ENCODE results near the gene TSPO2.

Gene TSPO2

DNA sequence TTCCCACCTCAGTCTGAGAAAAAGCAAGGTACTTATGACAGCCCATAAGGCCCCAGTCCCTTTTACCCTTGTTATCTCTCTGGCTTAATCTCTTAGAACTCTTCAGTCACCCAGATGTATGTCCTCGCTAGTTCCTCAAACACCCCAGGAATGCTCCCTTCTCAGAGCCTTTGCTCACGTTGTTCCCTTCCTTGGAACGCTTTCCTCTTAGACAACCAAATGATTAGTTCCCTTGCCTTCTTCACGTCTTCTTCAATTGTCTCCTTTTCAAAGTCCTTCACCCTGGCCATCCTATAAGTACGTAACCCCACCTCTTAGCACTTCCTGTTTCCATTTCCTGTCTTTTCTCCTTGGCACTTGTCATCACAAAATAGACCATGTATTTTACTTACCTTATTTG is 9.6 kb downstream of the TSPO2 start:
- DNase-seq = peak in 1 of 6 experiments; percentile 6

DNA sequence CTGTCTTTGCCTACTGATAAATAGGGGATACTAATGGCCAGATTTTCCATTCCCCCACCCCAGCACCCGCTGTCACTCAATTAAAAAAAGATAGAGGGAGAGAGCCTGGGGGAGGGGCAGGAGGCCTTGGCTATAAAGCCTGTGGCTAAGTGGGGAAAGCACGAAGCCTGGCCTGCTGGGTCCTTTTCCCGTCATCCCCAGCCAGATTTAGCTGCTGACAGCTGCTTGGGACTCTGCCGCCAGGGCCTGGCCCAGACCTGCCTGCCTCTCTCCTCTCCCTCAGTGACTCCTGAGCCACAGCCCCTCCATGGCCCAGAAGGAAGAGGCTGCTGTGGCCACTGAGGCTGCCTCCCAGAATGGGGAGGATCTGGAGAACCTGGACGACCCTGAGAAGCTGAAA is 10.8 kb downstream of the TSPO2 start, which contains the start of gene APOBEC2:
TSS of gene APOBEC2 (plus strand) at position 162 of the 400 bp plus-strand sequence. CDS start at position 308, 146 bp downstream.
- DNase-seq = no peak

DNA sequence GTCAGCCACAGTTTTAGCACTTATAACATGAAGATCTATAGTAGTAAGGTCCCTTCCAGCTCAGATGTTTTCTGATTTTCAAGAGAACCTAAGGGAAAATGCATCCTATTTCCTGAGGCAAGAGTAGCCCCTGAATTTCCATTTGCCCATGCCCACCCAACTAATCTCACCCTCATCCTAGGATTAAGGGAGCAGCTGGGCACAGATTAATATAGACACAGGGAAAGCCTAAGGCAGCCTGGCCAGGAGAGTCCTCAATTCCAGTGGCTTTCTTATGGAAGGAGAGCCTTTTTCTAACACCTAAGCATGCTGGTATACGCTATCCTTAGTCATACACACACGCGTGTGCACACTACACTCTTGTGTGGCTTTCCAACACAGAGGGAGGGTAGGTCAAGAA is 12.2 kb downstream of the TSPO2 start:
- DNase-seq = no peak

DNA sequence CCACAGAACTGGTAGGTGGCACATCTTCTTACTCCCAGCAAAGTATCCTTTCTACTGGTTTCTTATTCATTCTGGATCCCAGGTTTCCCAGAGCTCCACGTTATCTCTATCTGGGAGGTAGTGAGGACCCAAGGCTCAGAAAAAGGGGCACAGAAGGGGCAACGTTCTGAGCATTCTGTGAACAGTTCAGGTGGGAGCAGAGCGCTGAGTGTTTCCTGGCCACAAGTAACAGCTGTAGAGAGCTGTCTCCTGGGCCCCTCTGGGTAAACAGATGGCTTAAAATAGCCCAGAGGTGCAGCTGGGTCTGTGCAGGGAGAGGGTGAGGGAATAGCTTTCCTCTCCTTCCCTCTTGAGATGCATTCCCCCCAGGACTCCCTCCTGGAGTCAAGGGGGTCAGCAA is 12.9 kb downstream of the TSPO2 start:
- DNase-seq = no peak

DNA sequence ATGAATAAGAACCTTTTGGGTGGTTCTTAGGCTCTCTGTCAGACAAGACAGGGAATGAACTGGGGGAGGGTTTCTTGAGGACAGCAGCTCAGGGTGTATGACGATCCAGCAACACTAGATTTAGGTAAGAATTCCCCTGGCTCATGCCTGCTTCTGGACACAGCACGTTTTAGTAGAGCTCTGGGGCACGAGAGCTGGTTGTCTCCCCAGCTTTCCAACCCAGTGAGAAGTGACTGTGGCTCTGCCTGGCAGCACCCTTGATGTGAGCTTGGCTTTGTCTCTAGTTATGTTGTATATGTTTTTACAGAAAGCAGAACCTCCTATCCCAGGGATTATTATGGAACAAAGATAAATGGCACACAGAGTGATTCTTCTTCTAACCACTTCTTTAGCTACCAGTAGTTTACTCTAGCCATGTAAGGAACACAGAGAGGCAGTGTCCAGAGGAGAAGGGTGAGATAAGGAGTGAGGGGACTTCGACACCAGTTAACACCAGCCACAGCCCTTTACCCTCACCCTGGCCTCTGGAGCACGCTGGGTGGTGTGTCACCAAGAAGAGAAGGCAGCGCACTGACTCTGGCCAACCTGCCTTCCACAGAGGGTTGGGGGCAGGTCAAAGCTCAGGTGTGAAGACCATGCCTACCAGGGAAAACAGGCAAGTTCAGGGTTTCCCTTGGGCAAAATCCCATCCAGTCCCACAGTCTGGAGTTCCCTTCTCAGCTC is 14.7 kb downstream of the TSPO2 start:
- DNase-seq = no peak

DNA sequence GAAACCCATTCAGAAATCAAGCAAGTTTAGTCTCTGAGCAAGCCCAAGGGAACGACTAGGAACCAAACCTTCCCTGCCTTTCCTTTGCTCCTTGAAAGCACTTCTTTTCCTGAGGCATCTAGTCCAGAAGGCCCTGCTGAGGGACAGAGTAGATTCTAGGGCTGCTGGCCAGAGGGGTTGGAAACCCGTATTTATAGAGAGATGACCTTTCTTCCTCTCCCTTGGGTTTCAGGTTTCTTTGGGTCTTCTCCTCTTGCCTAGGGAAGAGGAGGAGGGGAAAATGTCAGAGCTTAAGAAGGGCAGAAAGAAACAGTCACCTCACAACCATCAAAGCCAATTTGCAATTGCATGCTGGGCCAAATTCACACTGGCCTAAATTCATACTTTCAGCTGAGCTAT is 16.5 kb downstream of the TSPO2 start:
- DNase-seq = no peak

DNA sequence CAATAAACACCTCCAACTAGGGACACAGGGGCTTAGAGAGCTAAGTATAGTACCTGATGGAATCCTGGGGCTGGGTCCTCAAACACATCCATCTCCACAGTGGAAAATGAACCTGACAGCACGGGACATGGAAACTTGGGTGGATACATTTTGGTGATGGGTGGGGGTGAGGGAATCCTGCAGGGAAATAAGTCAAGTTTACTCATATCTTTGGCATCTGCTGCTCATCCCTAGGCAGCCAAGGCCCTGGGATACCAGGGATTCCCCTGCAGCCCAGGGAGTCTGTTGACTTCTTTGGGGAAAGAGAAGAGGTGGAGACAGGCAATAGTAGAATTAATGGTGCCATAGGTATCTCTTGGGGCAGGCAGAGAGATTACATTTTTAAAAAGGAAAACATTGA is 17.3 kb downstream of the TSPO2 start:
- DNase-seq = no peak

DNA sequence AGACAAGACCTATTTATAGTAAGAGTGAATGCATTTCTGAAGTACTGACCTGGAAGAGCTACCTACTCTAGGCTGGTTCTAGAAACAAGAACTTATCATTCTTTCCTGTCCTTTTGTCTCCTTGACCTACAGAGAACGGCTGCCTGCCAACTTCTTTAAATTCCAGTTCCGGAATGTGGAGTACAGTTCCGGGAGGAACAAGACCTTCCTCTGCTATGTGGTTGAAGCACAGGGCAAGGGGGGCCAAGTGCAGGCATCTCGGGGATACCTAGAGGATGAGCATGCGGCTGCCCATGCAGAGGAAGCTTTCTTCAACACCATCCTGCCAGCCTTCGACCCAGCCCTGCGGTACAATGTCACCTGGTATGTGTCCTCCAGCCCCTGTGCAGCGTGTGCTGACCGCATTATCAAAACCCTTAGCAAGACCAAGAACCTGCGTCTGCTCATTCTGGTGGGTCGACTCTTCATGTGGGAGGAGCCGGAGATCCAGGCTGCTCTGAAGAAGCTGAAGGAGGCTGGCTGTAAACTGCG is 19.0 kb downstream of the TSPO2 start:
- no peak for DNase-seq

DNA sequence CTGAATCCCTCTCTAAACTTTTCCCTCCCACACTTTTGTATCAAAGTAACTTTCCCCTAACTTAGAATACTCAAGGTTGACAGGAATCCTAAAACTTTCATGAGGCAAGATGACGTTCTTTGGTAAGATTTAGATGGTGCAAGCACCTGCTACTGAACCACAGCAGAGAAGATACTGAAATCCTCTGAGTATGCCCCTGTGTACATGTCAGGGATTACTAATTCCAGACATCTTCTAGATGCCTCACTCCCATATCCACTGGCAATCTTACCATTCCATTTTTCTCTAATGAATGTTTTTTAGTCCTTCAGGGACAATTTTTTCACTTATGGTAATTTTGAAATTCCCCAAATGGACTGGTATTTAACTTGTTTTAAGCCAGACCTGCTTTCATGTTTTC is 19.8 kb downstream of the TSPO2 start:
- no peak for DNase-seq

DNA sequence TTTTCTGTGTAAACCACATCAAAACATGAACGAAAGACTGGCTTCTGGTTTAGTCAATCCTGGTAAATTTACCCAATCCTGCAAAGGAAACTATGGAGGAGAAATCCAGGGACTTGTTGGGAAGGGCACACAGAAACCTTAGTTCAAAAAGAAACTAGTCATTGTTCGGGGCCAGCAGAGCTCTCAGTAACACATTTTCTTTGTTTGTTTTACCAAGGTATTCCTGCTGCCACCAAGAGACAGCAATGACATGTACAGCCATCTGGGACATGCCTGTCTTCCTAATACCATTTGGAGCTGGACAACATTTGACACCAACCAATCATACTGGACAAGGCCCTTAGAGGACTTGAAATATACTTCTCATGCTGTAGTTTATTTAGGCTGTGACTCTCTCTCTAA is 21.6 kb downstream of the TSPO2 start:
- DNase-seq = no peak

DNA sequence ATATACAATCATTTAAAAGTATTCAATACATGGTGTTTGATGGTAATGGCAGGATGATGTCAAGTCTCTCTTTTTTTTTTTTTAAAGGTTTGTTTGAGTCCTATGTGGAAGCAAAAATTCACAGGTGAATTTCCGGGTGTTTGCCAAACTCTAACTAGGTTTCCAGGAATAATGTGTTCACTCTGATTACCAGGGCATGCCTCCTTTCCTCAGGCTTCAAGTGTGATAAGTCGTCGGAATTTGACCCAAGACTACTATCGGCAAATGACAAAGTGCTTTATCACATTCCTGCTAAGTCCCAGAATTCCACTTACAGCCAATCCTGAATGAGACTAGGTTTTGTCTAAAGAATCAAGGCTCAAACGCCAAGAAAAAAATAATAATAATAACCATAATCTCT is 22.6 kb downstream of the TSPO2 start:
- DNase-seq = no peak

DNA sequence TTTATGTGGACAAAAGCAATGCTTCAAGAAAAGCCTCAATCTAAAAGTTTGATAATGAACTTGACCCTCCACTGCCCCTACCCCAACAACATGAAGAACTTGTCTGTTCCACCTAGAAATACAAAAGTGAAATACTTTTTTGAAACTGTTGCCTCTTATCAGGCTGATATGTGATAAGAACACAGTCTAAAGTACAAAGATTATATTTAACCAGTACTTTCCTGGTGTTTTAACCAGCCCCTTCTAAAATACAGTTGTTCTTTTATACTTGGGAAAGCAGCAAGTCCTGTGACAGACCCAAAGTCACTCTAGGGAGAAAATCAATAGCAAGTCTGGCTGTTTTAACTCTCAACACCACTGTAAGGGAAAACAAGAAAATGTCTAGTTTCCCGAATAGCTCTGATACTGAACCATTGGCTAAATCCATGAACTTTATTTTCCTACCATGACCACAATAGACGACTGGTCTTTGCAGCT is 23.3 kb downstream of the TSPO2 start:
- no peak for DNase-seq

DNA sequence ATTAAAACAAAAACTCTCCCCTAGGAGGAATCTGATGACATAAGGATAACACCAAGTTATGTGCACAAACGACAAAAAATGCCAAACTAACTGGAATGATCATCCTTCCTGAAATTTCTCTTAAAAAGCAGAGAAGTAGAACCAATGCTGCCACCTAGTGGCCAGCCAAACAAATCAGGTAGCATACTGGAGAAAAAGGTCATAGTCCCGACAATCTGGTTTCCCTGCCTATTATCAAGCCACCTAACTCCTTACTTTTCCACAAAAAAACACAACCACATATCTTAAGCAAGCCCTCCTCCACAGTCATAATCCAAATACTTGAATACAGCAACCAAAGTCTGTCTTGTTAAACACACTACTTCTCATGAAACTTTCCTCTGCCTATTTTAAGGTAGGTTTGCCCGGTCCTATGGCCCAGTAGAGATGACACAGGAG is 24.6 kb downstream of the TSPO2 start:
- DNase-seq = peak; percentile 6 to 62 (median 41)

DNA sequence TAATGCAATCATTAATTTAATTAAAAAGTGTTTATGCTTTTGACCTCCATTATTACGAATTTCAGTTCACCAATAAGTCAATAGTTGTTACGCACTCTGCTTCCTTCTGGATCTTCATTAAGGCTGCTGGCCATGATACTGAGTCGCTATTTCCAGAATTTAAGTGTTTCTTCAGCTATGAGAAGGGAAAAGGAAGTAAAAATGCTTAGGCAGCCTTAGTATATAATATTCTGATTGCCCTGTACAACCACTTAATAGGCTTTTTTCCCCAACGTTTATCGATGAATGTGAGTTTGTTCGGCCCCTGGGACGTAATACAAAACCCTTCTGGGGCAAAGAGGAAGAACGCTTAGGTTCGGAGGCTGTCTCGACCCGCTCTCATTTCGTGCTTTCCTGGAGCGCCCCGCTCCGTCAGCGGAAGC is 29.2 kb downstream of the TSPO2 start:
- no peak for DNase-seq

DNA sequence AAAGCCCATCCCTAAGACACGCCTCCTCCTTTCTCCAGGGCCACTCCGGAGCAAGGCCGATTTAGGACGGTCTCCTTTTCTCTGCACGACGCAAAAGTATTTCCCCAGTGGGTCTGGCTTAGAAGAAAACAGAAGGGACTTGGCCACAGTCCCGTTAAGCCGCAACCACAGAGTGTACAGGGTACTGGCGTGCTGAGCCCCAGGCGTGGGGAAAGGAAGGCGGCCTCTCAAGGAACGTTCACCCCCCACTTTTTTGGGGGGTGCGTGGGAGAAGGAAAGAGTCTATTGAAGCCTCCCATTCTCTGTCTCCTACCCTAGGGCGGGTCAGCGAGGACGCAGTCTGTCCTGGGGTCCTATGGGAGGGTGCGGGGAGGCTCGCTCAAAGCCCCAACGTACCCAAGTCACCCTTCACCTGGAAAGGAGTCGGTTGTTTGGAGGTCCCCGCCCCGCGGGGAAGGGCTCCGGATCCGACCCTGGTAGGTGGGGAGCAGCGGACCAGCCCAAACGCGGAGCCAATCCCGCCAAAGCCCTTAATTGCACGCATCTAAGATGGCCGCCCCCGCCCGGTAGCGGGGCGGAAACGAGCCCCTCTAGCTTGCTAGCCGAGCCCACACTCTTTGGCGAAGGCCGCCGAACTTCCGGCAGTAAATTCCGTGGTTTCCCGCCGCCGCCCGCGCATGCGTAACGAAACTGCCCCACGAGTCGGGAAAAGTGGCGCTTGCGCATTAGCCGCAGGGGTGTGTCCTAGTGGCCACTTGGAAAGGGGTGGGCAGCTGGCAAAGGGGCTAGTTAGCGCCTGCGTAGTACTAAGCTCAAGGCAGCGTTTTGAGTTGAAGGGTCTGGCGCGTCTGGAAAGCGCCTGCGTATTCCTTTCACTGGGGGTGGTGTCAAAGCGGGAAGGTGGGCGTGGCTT is 29.9 kb downstream of the TSPO2 start, which contains the start of gene OARD1:
TSS of gene OARD1 (minus strand) at position 434 of the 913 bp plus-strand sequence. CDS start 722 bp downstream, outside the sequence.
- DNase-seq = peak; percentile 100

DNA sequence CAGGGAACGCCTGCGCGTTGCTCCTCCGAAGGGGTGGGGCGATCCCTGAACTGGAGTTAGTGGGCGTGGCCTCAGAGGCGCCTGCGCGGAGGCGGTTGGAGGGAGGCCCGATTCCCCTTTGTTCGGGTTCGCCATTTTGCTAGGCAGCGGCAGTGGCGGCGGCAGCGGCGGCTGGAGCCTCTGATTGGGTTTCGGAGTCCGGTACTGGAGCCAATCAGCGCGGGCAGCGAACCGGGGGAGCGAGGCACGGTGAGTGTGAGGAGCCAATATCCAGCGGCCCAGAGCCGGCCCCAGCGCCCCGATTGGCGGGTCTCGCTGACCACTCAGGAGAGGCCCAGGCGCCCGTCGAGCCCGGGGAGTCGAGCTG is 30.6 kb downstream of the TSPO2 start, which contains the start of gene NFYA:
TSS of gene NFYA (plus strand) at position 139 of the 367 bp plus-strand sequence. CDS start 6,116 bp downstream, outside the sequence.
- DNase-seq = peak; percentile 100

DNA sequence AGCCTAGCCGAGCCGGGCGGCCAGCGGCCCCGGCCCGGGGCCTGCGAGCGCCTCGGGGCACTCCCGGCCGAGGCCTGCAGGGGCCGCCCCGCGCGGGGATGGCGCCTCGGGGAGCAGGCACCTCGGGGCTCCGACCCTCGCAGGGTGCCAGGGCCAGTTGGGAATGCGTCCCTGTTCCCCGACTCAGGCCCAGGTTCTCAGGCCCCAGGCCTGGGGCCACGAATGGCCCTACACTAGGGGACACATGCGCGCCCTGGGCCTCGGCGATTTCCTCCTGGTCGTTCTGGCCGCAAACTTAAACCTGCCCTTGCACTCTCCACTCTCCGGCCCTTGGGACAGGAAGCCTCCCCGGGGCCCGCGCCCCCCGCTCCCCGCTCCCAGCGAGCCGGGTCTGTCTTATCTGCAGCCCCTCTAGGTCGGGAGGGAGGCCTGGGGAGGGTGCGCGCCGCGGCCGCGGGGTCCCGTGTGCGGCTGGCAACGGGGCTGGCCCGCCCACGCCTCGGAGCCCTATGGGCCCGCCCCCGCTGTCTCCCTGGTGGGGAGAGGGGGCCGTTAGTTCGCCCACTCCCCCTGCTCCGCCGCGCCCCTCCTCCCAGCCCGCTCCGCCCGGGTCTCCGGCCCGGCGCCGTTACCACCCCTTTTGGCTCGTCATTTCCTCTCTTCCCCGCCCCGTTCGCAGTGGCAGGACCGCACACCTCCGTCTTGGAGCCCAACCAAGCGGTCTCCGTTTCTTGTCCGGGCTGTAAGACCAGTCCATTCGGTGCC is 31.1 kb downstream of the TSPO2 start:
- DNase-seq = peak; percentile 61 to 83 (median 74)

DNA sequence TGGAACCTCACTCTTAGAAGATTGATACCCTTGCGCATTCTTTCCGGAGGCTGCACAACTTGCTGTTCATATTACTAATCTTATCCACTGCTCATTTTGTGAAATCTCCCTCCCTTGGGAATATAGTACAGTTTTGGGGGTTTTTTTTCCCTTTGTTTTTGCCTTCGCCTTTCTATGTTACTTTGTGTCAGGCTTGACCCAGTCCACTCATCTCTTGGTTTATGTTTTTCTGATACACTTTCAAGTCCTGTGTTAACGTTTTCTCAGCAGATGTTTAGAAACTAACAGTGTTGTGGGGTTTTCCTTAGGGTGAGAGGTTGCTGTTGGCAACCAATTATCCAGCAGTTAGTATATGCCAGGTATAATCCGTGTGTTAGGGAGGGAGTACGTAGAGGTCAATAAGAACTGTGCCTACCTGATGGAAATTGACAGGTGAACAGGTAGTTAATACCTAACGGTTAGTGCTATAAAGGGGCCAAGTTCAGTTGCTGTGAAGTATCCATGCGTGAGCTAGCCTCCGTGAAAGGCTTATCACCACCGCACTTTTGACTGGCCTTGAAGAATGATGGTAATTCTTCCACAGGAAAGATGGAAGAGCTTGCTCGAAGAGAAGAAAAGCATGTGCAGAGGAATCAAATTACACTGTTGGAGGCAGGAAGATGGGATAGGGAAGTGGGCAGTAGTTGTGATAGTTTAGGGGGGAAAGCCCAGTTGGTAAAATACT is 31.9 kb downstream of the TSPO2 start:
- peak in 4 of 6 experiments; percentile 7 to 48 (median 22) for DNase-seq

DNA sequence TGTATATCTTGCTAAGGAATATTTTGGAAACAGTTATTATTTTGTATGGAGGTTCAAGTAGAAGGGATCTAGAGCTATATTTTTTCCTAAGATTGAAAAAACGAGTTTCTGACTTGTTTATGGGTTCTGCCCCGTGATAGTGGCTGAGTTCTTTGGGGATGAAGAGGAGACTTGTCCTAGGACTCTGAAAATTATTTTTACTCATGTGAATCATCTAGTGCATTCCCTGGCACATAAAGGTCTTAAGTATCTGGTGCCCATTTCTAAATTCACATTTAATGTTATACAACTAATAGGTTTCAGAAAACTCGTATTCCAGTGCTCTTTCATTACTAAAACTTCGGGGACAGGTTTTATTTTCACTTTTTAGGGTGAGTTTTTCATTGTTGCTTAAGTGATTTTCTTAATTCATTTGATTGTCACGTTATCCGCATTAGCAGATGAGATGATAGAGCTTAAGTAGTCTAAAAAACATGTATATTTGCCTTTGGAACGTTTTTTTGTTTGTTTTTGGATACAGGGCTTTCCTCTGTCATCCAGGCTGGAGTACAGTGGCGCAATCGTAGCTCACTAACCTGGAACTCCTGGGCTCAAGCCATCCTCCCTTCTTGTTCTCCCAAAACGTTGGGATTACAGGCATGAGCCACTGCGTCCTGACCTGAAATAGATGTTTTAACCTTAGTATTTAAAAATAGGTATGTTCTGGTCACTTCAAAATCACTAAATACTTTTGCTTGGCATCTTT is 32.6 kb downstream of the TSPO2 start:
- DNase-seq = no peak

DNA sequence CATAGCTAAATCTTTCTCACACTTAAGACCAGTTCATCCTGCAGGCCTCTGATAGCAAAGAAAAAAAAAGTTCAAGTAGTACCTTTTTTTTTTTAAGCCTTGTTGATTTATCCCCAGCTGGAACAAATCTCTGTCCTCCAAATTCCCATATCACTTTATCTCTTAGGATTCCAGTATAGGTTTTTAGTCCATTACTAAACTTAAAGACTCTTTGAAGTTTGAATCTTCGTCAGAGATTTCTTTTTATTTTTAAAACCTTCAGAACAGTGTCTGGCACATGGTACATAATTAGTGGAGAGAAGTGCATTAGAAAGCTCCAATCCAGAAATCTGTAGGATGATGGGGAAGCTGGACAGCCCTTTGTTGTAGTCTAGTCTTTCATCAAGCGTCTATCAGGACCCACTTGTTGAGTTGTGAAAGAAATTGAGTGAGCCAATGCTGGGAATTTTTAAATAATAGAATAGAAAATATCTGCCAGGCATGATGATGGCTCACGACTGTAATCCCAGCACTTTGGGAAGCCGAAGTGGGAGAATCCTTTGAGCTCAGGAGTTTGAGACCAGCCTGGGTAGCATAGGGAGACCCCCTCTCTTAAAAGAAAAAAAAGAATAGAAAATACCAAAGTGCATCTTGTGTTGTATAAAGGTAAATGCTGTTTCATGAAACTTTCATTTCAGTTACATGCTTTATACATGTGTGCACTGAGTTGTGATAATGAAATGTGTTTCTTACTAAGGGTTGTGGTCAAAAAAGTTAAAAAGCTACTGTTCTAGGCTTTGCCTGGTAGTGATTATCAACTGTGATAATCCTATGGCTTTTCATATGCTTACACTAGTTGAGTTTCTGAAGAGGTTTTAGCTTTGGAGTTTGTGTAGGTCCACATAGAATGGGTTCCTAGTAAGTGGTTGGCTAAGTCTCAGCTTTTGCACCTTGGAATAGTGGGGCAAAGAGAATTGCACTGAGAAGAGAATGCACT is 33.7 kb downstream of the TSPO2 start:
- DNase-seq = no peak
